ENCODE results near the gene GLRX2. TPM values are rescaled to one million over a fixed set of nuclear protein-coding genes. Genes with fewer than 3 reads are reported as not detected.

Gene GLRX2
- total RNA-seq, 1 donor from 2014 or later = 7.2 TPM

DNA sequence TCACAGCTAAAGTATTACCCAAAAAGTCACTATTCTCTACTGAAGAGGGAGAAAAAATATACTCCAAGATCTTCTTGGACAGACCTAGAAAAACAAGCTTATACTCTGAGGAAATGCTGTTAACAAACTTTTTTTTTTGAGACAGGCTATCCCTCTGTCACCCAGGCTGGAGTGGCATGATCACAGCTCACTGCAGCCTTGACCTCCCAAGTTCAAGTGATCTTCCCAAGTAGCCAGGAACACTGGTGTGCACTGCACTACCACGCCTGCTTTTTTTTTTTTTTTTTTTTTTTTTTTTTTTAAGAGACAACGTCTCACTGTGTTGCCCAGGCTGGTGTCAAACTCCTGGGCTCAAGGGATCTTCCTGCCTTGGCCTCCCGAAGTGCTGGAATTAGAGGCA is 17.3 kb downstream of the GLRX2 start:
- no peak overlapping the region for H3K27ac Mint-ChIP-seq (ENCODE audit: unreplicated experiment)

DNA sequence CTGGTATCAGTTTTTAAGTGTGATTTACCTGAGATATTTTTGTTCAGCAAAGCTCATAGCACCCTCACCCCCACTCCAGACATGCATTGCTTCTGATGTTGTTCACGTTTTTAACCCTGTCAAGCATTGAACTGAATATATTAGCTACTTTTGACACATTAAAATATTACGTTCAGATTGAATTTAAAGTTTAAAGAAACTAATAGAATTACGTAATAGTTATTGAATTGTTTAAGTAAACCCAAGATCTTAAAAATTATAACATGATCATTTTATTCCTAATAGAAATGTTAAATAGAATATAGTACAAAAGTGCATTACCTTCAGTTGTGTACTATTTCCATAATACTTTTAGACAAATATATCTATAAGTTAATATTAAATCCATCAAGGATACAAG is 18.9 kb downstream of the GLRX2 start:
- no peak overlapping the region for H3K27ac Mint-ChIP-seq (ENCODE audit: unreplicated experiment)
- H3K9me3 Mint-ChIP-seq (ENCODE audit: unreplicated experiment) = no peaks in the 10 kb centered on the region
- TF ChIP-seq, protein P1, sequence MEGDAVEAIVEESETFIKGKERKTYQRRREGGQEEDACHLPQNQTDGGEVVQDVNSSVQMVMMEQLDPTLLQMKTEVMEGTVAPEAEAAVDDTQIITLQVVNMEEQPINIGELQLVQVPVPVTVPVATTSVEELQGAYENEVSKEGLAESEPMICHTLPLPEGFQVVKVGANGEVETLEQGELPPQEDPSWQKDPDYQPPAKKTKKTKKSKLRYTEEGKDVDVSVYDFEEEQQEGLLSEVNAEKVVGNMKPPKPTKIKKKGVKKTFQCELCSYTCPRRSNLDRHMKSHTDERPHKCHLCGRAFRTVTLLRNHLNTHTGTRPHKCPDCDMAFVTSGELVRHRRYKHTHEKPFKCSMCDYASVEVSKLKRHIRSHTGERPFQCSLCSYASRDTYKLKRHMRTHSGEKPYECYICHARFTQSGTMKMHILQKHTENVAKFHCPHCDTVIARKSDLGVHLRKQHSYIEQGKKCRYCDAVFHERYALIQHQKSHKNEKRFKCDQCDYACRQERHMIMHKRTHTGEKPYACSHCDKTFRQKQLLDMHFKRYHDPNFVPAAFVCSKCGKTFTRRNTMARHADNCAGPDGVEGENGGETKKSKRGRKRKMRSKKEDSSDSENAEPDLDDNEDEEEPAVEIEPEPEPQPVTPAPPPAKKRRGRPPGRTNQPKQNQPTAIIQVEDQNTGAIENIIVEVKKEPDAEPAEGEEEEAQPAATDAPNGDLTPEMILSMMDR (IDR thresholded peaks at IDR 0.05; ENCODE audit: partially characterized antibody, unreplicated experiment) = no peak
- no peaks in the 10 kb centered on the region for H3K4me1 Mint-ChIP-seq (ENCODE audit: low read depth, unreplicated experiment)
- H3K27me3 Mint-ChIP-seq (ENCODE audit: unreplicated experiment) = no peaks in the 10 kb centered on the region
- no peak for DNase-seq
- no peak overlapping the region for H3K4me3 Mint-ChIP-seq (ENCODE audit: unreplicated experiment)
- H3K36me3 Mint-ChIP-seq (ENCODE audit: unreplicated experiment) = no peaks in the 10 kb centered on the region

More for the DNA sequence above, 17.3 kb downstream of the GLRX2 start:
- TF ChIP-seq, protein P1 (IDR thresholded peaks at IDR 0.05; ENCODE audit: partially characterized antibody, unreplicated experiment) = no peak
- DNase-seq = no peak
- Mint-ChIP-seq H3K27me3 (ENCODE audit: unreplicated experiment) (no peaks in the 10 kb centered on the region), H3K36me3 (ENCODE audit: unreplicated experiment) (no peaks in the 10 kb centered on the region), H3K4me1 (ENCODE audit: low read depth, unreplicated experiment) (no peaks in the 10 kb centered on the region), H3K9me3 (ENCODE audit: unreplicated experiment) (no peaks in the 10 kb centered on the region), H3K4me3 (ENCODE audit: unreplicated experiment) (no peak overlapping the region)

DNA sequence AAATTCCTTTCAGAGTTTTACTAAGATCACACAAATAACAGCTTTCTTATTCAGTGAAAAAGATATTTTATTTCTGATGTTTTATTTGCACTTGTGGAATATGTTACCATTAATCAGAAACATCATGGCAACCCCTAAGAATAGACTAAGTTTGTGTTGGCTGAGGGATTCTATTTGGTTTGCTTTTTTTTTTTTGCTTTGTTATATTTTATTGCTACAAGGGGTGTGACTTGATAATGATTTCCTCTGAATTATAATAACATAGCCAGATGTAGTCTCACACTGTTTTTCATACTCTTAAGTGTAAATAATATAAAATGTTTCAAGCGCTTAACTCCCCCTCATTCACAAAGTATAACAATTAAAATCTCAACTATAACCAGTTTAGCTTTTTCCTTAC is 20.0 kb downstream of the GLRX2 start:
- Mint-ChIP-seq H3K9me3 (ENCODE audit: unreplicated experiment) (no peaks in the 10 kb centered on the region), H3K4me1 (ENCODE audit: low read depth, unreplicated experiment) (no peaks in the 10 kb centered on the region), H3K4me3 (ENCODE audit: unreplicated experiment) (no peak overlapping the region), H3K36me3 (ENCODE audit: unreplicated experiment) (no peaks in the 10 kb centered on the region), H3K27me3 (ENCODE audit: unreplicated experiment) (no peaks in the 10 kb centered on the region), H3K27ac (ENCODE audit: unreplicated experiment) (no peak overlapping the region)
- DNase-seq = no peak
- TF ChIP-seq, protein P1 (IDR thresholded peaks at IDR 0.05; ENCODE audit: partially characterized antibody, unreplicated experiment) = no peak

DNA sequence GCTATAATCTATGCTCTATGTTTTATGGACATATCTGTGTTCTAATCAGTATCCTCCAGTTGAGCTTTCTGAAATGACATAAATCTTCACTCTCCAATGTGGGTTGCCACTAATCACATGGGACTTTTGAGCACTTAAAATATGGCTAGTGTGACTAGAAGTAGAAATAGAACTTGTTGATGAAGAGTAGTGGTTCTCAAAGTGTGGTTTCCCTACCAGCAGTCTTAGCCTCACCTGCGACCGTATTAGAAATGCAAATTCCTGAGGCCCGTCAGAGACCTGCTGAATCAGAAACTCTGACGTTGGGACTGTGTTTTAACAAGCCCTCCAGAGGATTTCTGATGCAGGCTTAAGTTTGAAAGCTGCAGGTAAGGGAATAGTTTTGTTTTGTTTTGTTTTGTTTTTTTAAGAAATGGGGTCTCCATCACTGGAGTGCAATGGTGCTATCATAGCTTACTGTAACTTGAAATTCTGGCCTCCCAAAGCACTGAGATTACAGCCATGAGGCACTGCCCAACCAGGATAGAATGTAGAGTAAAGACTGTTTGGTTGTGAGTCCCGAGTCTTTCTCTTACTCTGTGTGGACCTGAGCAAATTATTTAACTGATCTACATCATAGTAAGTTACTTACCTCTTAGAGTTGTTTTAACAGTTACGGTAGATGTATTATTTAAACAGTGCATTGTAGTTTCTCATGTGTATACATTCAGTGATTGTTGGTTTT is 21.7 kb downstream of the GLRX2 start:
- Mint-ChIP-seq H3K9me3 (ENCODE audit: unreplicated experiment) (no peaks in the 10 kb centered on the region), H3K36me3 (ENCODE audit: unreplicated experiment) (no peaks in the 10 kb centered on the region), H3K27me3 (ENCODE audit: unreplicated experiment) (no peaks in the 10 kb centered on the region), H3K4me1 (ENCODE audit: low read depth, unreplicated experiment) (no peaks in the 10 kb centered on the region), H3K4me3 (ENCODE audit: unreplicated experiment) (no peak overlapping the region), H3K27ac (ENCODE audit: unreplicated experiment) (no peak overlapping the region)
- no peak for DNase-seq
- TF ChIP-seq, protein P1 (IDR thresholded peaks at IDR 0.05; ENCODE audit: partially characterized antibody, unreplicated experiment) = no peak

DNA sequence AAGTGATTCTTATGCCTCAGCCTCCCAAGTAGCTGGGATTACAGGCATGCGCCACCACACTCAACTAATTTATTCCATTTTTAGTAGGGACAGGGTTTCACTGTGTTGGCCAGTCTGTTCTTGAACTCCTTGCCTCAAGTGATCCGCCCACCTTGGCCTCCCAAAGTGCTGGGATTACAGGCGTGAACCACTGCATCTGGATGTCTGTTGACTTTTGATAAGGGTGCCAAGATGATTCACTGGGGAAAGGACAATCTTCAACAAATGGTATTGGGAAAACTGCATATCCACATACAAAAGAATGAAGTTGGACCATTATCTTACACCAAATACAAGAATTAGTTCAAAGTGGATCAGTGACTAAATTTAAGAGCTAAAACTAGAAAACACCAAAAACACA is 26.0 kb downstream of the GLRX2 start:
- Mint-ChIP-seq H3K27me3 (ENCODE audit: unreplicated experiment) (no peaks in the 10 kb centered on the region), H3K9me3 (ENCODE audit: unreplicated experiment) (peaks cover 2% of the 10 kb centered on the region), H3K27ac (ENCODE audit: unreplicated experiment) (no peak overlapping the region), H3K4me1 (ENCODE audit: low read depth, unreplicated experiment) (no peaks in the 10 kb centered on the region), H3K4me3 (ENCODE audit: unreplicated experiment) (no peak overlapping the region), H3K36me3 (ENCODE audit: unreplicated experiment) (peaks cover 13% of the 10 kb centered on the region)
- TF ChIP-seq, protein P1 (IDR thresholded peaks at IDR 0.05; ENCODE audit: partially characterized antibody, unreplicated experiment) = no peak
- DNase-seq = no peak

Measured in glutamatergic neuron (in vitro differentiated cells).